PC-9 (cell line): ENCODE results near the gene BTG4. TPM values are rescaled to one million over a fixed set of nuclear protein-coding genes. Genes with fewer than 3 reads are reported as not detected.

ENCODE experiments used
- Bru-seq: library from RNA; stranded (reverse); fragments of 400-500 nt; gene quantifications from one replicate; lab custom pipeline; 2021; lab: Mats Ljungman, UMichigan
- BruChase-seq, 2 experiments: library from RNA; stranded (reverse); fragments of 400-500 nt; gene quantifications; one replicate each; lab custom pipeline; 2021; lab: Mats Ljungman, UMichigan
- BruUV-seq: library from RNA; stranded (reverse); fragments of 400-500 nt; replicated peaks from 2 replicates; lab custom pipeline; 2021; lab: Mats Ljungman, UMichigan
- CTCF ChIA-PET: fragments of 300-600 bp; sonication (Branson Sonifier 250); formaldehyde crosslinking; loops from one replicate; lab custom pipeline; 2022; ENCODE audit warnings: antibody characterized with exemption; lab: Charles Lee
- POLR2A ChIA-PET: fragments of 300-600 bp; sonication (Branson Sonifier 250); formaldehyde crosslinking; loops from one replicate; lab custom pipeline; 2022; ENCODE audit warnings: antibody characterized with exemption; ENCODE audit not compliant: unreplicated experiment; lab: Charles Lee
- DNase-seq, 2 experiments: peaks; one replicate each; pipeline versions ENCODE4 v3.0.0 to v3.0.0-alpha.2; 2015 to 2022; ENCODE audit warnings: mixed read lengths in 1 of 2
- H2AFZ ChIP-seq: fragments of 200-600 bp; sonication (generic); 2 replicates; pipeline ENCODE4 v1.8.1; 2017; ENCODE audit warnings: antibody characterized with exemption
- H3F3A ChIP-seq: fragments of 200-600 bp; sonication (generic); 2 replicates; pipeline ENCODE4 v1.8.1; 2017; ENCODE audit warnings: antibody characterized with exemption, mild to moderate bottlenecking, low read depth; ENCODE audit not compliant: insufficient read depth
- H3K27ac ChIP-seq: fragments of 200-600 bp; sonication (generic); 2 replicates; pipeline ENCODE4 v1.6.1; 2016; ENCODE audit warnings: mixed run types
- H3K27me3 ChIP-seq: fragments of 200-600 bp; sonication (generic); 2 replicates; pipeline ENCODE4 v1.6.1; 2016; ENCODE audit warnings: low read depth, mixed run types; ENCODE audit not compliant: insufficient read depth
- H3K36me3 ChIP-seq: fragments of 200-600 bp; sonication (generic); 2 replicates; pipeline ENCODE4 v1.6.1; 2016; ENCODE audit warnings: low read depth, mixed run types
- H3K4me1 ChIP-seq: fragments of 200-600 bp; sonication (generic); replicated peaks from 2 replicates; pipeline ENCODE4 v1.6.1; 2016; ENCODE audit warnings: mixed run types; ENCODE audit not compliant: insufficient read depth
- H3K4me2 ChIP-seq: fragments of 200-600 bp; sonication (generic); 2 replicates; pipeline ENCODE4 v1.6.1; 2017; ENCODE audit warnings: mixed run types
- H3K4me3 ChIP-seq: fragments of 200-600 bp; sonication (generic); 2 replicates; pipeline ENCODE4 v1.6.1; 2016; ENCODE audit warnings: mixed run types
- H3K79me2 ChIP-seq: fragments of 200-600 bp; sonication (generic); 2 replicates; pipeline ENCODE4 v1.6.1; 2017; ENCODE audit warnings: low read depth, mixed run types
- H3K9me2 ChIP-seq: fragments of 200-600 bp; sonication (generic); 2 replicates; pipeline ENCODE4 v1.8.1; 2017; ENCODE audit warnings: mild to moderate bottlenecking; ENCODE audit not compliant: insufficient read depth
- H3K9me3 ChIP-seq: fragments of 200-600 bp; sonication (generic); 2 replicates; pipeline ENCODE4 v1.8.1; 2016; ENCODE audit warnings: low read depth; ENCODE audit not compliant: insufficient read depth
- H4K20me1 ChIP-seq: fragments of 200-600 bp; sonication (generic); 2 replicates; pipeline ENCODE4 v1.8.1; 2017; ENCODE audit not compliant: insufficient read depth
- CTCF ChIP-seq: fragments of 200-600 bp; sonication (generic); conservative IDR thresholded peaks from 2 replicates; pipeline ENCODE4 v1.6.1; 2017; ENCODE audit warnings: mixed run types, antibody characterized with exemption, mild to moderate bottlenecking, moderate library complexity
- EZH2 ChIP-seq: fragments of 200-600 bp; sonication (generic); IDR thresholded peaks from 2 replicates; pipeline ENCODE4 v1.8.0; 2017; ENCODE audit warnings: antibody characterized with exemption, low read depth
- intact Hi-C: fragments of 100-400 bp; cut with micrococcal nuclease; formaldehyde crosslinking; loops from one replicate; pipeline ENCODE4 v1.10.0; 2022; ENCODE audit not compliant: unreplicated experiment
- long read RNA-seq: library from polyadenylated mRNA; stranded (forward); transcript quantifications from one replicate; pipeline ENCODE4 v2.0.0, GENCODE V29; 2022
- total RNA-seq: library from RNA; stranded (reverse); gene quantifications from 2 replicates; pipeline ENCODE4 v1.2.3, GENCODE V29; 2021

The BTG4 gene
- total RNA-seq: not detected in 2 replicates
- Bru-seq, nascent RNA: percentile 13 among the genes with signal in this experiment
- percentile 18 among the genes with signal in this experiment for BruChase-seq, experiment 1, labeled RNA remaining after a 2-hour chase
- BruChase-seq, experiment 2, labeled RNA remaining after a 6-hour chase: percentile 6 among the genes with signal in this experiment
- long read RNA-seq: 0 reads

DNA sequence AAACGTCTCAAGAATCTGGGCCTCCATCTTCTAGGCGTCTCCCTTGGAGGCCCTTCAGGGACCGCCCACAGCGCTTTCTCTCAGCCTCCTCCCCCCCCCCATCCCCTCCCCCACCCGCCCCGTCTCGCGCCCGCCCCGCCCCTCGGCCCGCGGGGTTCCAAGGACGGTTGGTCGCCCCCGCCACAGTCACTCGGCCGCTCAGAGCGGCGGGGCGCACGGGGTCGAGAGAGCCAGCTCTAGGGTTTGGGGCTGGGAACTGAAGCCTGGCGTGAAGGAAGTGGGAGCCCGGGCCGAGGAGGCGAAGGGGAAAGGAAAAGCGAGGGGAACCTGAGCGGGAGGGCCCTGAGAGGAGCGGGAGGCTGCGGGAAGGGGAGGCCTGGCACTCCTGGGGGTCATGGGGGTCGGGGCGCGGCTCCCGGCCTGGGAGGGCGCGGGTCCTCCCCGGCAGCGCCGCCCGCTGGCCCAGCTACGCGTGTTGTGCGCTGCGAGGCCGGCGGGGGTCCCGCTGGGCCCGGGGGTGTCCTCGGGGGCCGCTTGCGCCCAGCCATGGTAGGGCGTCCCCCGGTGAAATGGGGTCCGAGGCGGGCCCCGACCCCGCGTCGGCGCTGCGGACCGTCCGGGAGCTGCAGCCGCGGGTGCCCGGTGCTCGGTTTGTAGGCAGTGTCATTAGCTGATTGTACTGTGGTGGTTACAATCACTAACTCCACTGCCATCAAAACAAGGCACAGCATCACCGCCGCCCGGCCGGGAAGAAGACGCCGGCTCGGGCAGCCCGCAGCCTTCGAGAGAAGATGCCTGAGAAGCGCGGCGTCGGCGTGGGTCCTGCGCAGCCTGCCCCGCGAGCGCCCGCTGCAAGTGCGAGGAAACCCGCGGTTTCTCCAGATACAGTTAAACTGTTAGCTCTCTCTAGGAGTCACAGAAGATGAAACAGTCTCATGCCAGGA lies at the start of gene BTG4:
Gene BTG4 (minus strand): TSS at position 91 of the 944 bp plus-strand sequence. CDS start 13,610 bp downstream, outside the sequence.
- peak within 1 kb of the TSS; percentile 92 for H2AFZ ChIP-seq
- peak within 1 kb of the TSS; percentile 76 for H3K4me2 ChIP-seq
- H3K36me3 ChIP-seq: no peaks in the 10 kb centered on the region
- H3K27me3 ChIP-seq: no peaks in the 10 kb centered on the region
- no peak within 1 kb of the TSS for H3K27ac ChIP-seq
- 0 out of 2 replicates have a peak, but pooled peaks cover 5% of the 10 kb centered on the region for H3F3A ChIP-seq
- POLR2A ChIA-PET: interaction anchor here (0.6 kb wide), 1 partner anchor 26 kb away, joined by 5 read pairs; no protein-coding TSS in a partner anchor
- DNase-seq: no peak
- intact Hi-C loops: loop anchor here (2.0 kb wide), 1 partner anchor 28 kb away; the partner anchor contains the start of gene LAYN
- CTCF ChIA-PET: interaction anchor here (0.6 to 0.7 kb wide), 2 partner anchors 8 to 59 kb away, joined by 4 to 9 read pairs; no protein-coding TSS in a partner anchor
- BruUV-seq: TSS peak; percentile 29
- no peaks in the 10 kb centered on the region for H3K9me2 ChIP-seq
- H3K4me3 ChIP-seq: peak within 1 kb of the TSS; percentile 70
- no peaks in the 10 kb centered on the region for H3K9me3 ChIP-seq
- no peaks in the 10 kb centered on the region for H3K4me1 ChIP-seq
- TF ChIP-seq EZH2 (no peak), CTCF (no peak)
- no peaks in the 10 kb centered on the region for H3K79me2 ChIP-seq
- H4K20me1 ChIP-seq: no peaks in the 10 kb centered on the region

GRCh38 chr11:111561791-111562325 lies 49.7 kb upstream of the BTG4 start:
- H3K4me3 ChIP-seq: no peak overlapping the region
- BruUV-seq: no TSS peak
- ChIA-PET POLR2A (interaction anchor here (0.6 to 1.1 kb wide), 4 partner anchors 17 to 459 kb away, joined by 3 to 6 read pairs (median 3); no protein-coding TSS in a partner anchor), CTCF (no interaction called here)
- peaks cover 28% of the 10 kb centered on the region for H3K4me1 ChIP-seq
- H3K79me2 ChIP-seq: no peaks in the 10 kb centered on the region
- H3F3A ChIP-seq: peaks cover 26% of the 10 kb centered on the region
- no peaks in the 10 kb centered on the region for H3K9me2 ChIP-seq
- H3K9me3 ChIP-seq: no peaks in the 10 kb centered on the region; the same call in 1 of the 2 replicates
- intact Hi-C loops: no loop called here
- no peaks in the 10 kb centered on the region for H3K27me3 ChIP-seq
- TF ChIP-seq EZH2: no peak
- TF ChIP-seq CTCF: no peak
- H4K20me1 ChIP-seq: no peaks in the 10 kb centered on the region
- H3K4me2 ChIP-seq: peak overlapping the region; percentile 32
- peak overlapping the region; percentile 66 for H3K27ac ChIP-seq
- H3K36me3 ChIP-seq: no peaks in the 10 kb centered on the region
- H2AFZ ChIP-seq: no peak overlapping the region
- peak; percentile 38 to 94 for DNase-seq

GRCh38 chr11:111561306-111561705 lies 49.1 kb upstream of the BTG4 start:
- Histone ChIP-seq H3F3A (peaks cover 26% of the 10 kb centered on the region), H3K4me1 (peaks cover 28% of the 10 kb centered on the region), H2AFZ (no peak overlapping the region), H3K9me2 (no peaks in the 10 kb centered on the region), H3K79me2 (no peaks in the 10 kb centered on the region), H3K9me3 (peaks cover 1% of the 10 kb centered on the region; the same call in 1 of the 2 replicates), H4K20me1 (no peaks in the 10 kb centered on the region), H3K27ac (peak overlapping the region; percentile 66), H3K4me3 (no peak overlapping the region), H3K36me3 (0 out of 2 replicates have a peak, but pooled peaks cover 5% of the 10 kb centered on the region), H3K27me3 (no peaks in the 10 kb centered on the region), H3K4me2 (peak overlapping the region; percentile 32)
- TF ChIP-seq EZH2: no peak
- no peak for TF ChIP-seq CTCF
- intact Hi-C loops: no loop called here
- POLR2A ChIA-PET: interaction anchor here (0.6 to 1.1 kb wide), 3 partner anchors 18 to 460 kb away, joined by 3 to 6 read pairs (median 3); no protein-coding TSS in a partner anchor
- no peak for DNase-seq
- CTCF ChIA-PET: no interaction called here
- no TSS peak for BruUV-seq
